ENCODE results near the gene MAST4.

Gene MAST4

DNA sequence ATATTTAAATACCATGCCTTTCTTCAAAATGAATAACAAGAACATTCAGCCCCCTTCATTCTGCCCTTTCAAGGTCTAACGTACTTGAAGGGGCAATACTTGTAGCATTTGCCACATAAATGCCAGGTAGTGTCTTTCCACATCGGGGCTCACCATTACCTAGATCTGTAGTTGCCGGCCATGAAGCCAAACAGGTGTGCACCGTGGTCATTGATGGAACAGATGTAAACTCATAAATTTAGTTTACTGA lies 407.4 kb downstream of the MAST4 start:
- TF ChIP-seq, protein P1, sequence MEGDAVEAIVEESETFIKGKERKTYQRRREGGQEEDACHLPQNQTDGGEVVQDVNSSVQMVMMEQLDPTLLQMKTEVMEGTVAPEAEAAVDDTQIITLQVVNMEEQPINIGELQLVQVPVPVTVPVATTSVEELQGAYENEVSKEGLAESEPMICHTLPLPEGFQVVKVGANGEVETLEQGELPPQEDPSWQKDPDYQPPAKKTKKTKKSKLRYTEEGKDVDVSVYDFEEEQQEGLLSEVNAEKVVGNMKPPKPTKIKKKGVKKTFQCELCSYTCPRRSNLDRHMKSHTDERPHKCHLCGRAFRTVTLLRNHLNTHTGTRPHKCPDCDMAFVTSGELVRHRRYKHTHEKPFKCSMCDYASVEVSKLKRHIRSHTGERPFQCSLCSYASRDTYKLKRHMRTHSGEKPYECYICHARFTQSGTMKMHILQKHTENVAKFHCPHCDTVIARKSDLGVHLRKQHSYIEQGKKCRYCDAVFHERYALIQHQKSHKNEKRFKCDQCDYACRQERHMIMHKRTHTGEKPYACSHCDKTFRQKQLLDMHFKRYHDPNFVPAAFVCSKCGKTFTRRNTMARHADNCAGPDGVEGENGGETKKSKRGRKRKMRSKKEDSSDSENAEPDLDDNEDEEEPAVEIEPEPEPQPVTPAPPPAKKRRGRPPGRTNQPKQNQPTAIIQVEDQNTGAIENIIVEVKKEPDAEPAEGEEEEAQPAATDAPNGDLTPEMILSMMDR (IDR thresholded peaks at IDR 0.05; ENCODE audit: insufficient read depth, low read length) = no peak
- TF ChIP-seq, protein P2, sequence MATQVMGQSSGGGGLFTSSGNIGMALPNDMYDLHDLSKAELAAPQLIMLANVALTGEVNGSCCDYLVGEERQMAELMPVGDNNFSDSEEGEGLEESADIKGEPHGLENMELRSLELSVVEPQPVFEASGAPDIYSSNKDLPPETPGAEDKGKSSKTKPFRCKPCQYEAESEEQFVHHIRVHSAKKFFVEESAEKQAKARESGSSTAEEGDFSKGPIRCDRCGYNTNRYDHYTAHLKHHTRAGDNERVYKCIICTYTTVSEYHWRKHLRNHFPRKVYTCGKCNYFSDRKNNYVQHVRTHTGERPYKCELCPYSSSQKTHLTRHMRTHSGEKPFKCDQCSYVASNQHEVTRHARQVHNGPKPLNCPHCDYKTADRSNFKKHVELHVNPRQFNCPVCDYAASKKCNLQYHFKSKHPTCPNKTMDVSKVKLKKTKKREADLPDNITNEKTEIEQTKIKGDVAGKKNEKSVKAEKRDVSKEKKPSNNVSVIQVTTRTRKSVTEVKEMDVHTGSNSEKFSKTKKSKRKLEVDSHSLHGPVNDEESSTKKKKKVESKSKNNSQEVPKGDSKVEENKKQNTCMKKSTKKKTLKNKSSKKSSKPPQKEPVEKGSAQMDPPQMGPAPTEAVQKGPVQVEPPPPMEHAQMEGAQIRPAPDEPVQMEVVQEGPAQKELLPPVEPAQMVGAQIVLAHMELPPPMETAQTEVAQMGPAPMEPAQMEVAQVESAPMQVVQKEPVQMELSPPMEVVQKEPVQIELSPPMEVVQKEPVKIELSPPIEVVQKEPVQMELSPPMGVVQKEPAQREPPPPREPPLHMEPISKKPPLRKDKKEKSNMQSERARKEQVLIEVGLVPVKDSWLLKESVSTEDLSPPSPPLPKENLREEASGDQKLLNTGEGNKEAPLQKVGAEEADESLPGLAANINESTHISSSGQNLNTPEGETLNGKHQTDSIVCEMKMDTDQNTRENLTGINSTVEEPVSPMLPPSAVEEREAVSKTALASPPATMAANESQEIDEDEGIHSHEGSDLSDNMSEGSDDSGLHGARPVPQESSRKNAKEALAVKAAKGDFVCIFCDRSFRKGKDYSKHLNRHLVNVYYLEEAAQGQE (IDR thresholded peaks at IDR 0.05; ENCODE audit: insufficient replicate concordance, low read depth) = no peak
- TF ChIP-seq POLR2AphosphoS5 (IDR thresholded peaks at IDR 0.05; ENCODE audit: low read depth) (no peak), SPI1 (IDR thresholded peaks at IDR 0.05; ENCODE audit: borderline replicate concordance, low read depth) (no peak), GABPA (IDR thresholded peaks at IDR 0.05; ENCODE audit: low read depth) (no peak)
- Histone ChIP-seq H3K27me3 (ENCODE audit: insufficient read depth, poor library complexity, severe bottlenecking) (peaks cover 2% of the 10 kb centered on the region), H3K4me3 (replicated peaks; ENCODE audit: insufficient read depth, low read length) (no peak overlapping the region), H3K27ac (replicated peaks) (no peak overlapping the region)
- no peak for DNase-seq (ENCODE audit: low read depth in 1 of 2, low spot score in 1 of 2)

DNA sequence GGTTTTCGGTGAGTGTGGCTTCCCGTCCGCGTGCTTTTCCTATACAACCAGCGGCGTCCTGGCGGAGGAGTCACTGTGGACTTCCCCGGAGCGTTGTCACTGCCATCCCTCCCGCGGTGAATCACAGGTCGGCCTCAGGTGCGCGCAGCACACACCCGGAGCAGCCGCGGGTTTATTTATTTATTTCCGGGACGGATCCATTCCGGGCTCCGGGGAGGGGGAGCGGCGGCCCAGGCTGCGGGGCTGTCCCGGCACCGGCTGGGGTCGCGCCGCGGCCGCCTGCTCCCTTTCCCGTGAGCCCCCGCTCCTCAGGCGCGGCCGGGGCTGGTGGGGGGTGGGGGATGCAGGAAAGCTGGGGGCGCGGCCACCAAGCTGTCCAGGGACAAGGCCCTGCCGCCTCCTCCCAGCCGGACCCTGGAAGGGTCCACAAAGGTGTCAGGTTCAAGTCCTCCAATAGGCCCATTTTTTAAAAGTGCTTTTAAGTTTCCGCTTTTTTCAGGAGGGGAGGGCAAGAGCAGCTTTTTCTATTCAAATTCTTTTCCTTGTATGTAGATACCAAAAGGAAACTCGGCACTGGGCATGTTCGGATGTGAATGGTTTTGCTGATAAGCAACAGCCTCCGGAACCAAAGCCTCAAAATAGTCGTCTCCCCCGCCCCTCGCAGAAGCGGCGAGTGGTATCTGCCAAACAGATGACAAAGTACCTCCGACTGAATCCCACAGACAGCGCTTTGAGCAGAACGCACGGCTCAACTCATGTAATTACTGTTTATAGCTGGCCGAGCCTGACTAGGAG lies 407.9 kb downstream of the MAST4 start:
- Histone ChIP-seq H3K27me3 (ENCODE audit: insufficient read depth, poor library complexity, severe bottlenecking) (peaks cover 2% of the 10 kb centered on the region), H3K4me3 (replicated peaks; ENCODE audit: insufficient read depth, low read length) (peak overlapping the region; percentile 1; the same call in 1 of the 2 replicates), H3K27ac (replicated peaks) (no peak overlapping the region)
- DNase-seq (ENCODE audit: low read depth in 1 of 2, low spot score in 1 of 2) = no peak
- TF ChIP-seq, protein P2 (IDR thresholded peaks at IDR 0.05; ENCODE audit: insufficient replicate concordance, low read depth) = no peak
- no peak for TF ChIP-seq GABPA (IDR thresholded peaks at IDR 0.05; ENCODE audit: low read depth)
- TF ChIP-seq POLR2AphosphoS5 (IDR thresholded peaks at IDR 0.05; ENCODE audit: low read depth) = no peak
- TF ChIP-seq, protein P1 (IDR thresholded peaks at IDR 0.05; ENCODE audit: insufficient read depth, low read length) = no peak
- no peak for TF ChIP-seq SPI1 (IDR thresholded peaks at IDR 0.05; ENCODE audit: borderline replicate concordance, low read depth)

DNA sequence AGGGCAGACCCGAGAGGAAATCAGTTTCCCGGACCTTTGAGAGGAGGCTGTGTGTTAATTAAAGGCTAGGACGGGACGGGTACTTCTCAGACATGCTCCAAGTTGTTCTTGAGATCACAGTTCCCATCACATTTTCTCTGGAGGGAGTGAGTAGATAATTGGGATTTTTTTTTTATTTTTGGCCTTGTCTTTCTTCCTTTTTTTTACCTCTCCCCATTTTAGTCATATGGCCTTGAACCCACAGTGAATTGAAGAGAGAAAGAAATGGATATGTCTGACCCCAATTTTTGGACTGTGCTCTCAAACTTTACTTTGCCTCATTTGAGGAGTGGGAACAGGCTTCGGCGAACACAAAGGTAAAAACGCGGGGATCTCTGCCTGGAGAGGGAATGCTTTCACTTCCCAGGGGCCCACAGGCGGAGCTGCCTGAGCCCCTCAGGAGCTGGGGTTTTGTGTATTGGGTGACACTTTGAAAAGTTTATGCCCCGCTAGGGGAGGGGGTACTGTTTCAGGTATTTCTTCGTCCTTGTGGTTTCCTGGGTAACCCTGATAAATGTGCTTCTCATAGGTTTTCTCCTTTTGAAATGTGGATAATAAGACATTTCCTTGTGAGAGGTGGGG lies 408.6 kb downstream of the MAST4 start:
- no peak for TF ChIP-seq GABPA (IDR thresholded peaks at IDR 0.05; ENCODE audit: low read depth)
- TF ChIP-seq SPI1 (IDR thresholded peaks at IDR 0.05; ENCODE audit: borderline replicate concordance, low read depth) = no peak
- no peak for TF ChIP-seq POLR2AphosphoS5 (IDR thresholded peaks at IDR 0.05; ENCODE audit: low read depth)
- TF ChIP-seq, protein P2 (IDR thresholded peaks at IDR 0.05; ENCODE audit: insufficient replicate concordance, low read depth) = no peak
- TF ChIP-seq, protein P1 (IDR thresholded peaks at IDR 0.05; ENCODE audit: insufficient read depth, low read length) = no peak
- H3K27me3 ChIP-seq (ENCODE audit: insufficient read depth, poor library complexity, severe bottlenecking) = peaks cover 2% of the 10 kb centered on the region
- DNase-seq (ENCODE audit: low read depth in 1 of 2, low spot score in 1 of 2) = no peak
- no peak overlapping the region for H3K27ac ChIP-seq (replicated peaks)
- no peak overlapping the region for H3K4me3 ChIP-seq (replicated peaks; ENCODE audit: insufficient read depth, low read length)
